Breast epithelium (tissue), 3 donors: Measurements from ENCODE around the gene SMAD7.

ENCODE experiments used
- CTCF ChIP-seq, 3 donors: fragments of 450-650 bp; IDR thresholded peaks; one replicate each; pipeline ENCODE4 v1.5.1; 2016 to 2017; ENCODE audit warnings: antibody characterized with exemption in 3 of 3, mild to moderate bottlenecking in 3 of 3, moderate library complexity in 3 of 3
- POLR2A ChIP-seq: fragments of 450-650 bp; IDR thresholded peaks from one replicate; pipeline ENCODE4 v1.6.1; 2016; ENCODE audit warnings: antibody characterized with exemption, mild to moderate bottlenecking, moderate library complexity
- POLR2AphosphoS5 ChIP-seq, 3 donors: sonication (generic); formaldehyde crosslinking; IDR thresholded peaks; one replicate each; pipeline ENCODE4 v1.6.1; 2017; ENCODE audit warnings: antibody characterized with exemption in 3 of 3

- TF ChIP-seq CTCF (IDR thresholded peaks at IDR 0.05) (no peak), POLR2AphosphoS5 (IDR thresholded peaks at IDR 0.05) (no peak), POLR2A (no peak)
Measured at GRCh38 chr18:48932462-48932818, 18.3 kb downstream of the SMAD7 start.
